HepG2 (cell line): ENCODE data around the gene AFAP1. TPM values are rescaled to one million over a fixed set of nuclear protein-coding genes. Genes with fewer than 3 reads are reported as not detected.

Experiments used
- ATAC-seq: fragments of 200-7000 bp; cut with Tn5 transposase; 3 replicates; pipeline ENCODE4 v1.9.1; 2020; ENCODE audit warnings: mild to moderate bottlenecking, moderate library complexity
- BruUV-seq: library from RNA; stranded (reverse); fragments of 400-500 nt; replicated peaks from 2 replicates; lab custom pipeline; 2021; lab: Mats Ljungman, UMichigan
- CTCF ChIA-PET: fragments of 300-600 bp; formaldehyde crosslinking; extraction: SDS; loops from one replicate; lab custom pipeline; 2021; ENCODE audit warnings: low total read pairs, inconsistent platforms, low intra/inter-chr PET ratio; lab: Yijun Ruan, JAX
- POLR2A ChIA-PET: fragments of 350-600 bp; sonication (Branson Sonifier 250); formaldehyde crosslinking; loops from one replicate; lab custom pipeline; 2020; ENCODE audit warnings: antibody characterized with exemption, inconsistent platforms; lab: Yijun Ruan, JAX
- DNase-seq: peaks from one replicate; pipeline ENCODE4 v3.0.0-alpha.2; 2015; ENCODE audit warnings: low spot score
- FAIRE-seq: peaks from 3 replicates; lab custom pipeline; 2011; peaks lifted over from hg19 to GRCh38; lab: Jason Lieb, UNC
- H2AFZ ChIP-seq: one replicate; pipeline ENCODE4 v1.6.1; 2011; ENCODE audit warnings: low read length, inconsistent platforms
- H3K27ac ChIP-seq: fragments of 300-600 bp; 3 replicates; pipeline ENCODE4 v1.8.0; 2011; ENCODE audit warnings: mixed run types, mild to moderate bottlenecking, mixed read lengths, low read length, inconsistent platforms; ENCODE audit not compliant: insufficient read depth; ENCODE audit errors: extremely low read length
- H3K27me3 ChIP-seq, 2 experiments: fragments of 200-600 bp in 1 of 2; 2 replicates in 1 of 2; 3 replicates in 1 of 2; pipeline versions ENCODE4 v1.6.0 to v1.8.0; 2011; ENCODE audit warnings: low read length in 2 of 2, mild to moderate bottlenecking in 2 of 2, moderate library complexity in 2 of 2, inconsistent platforms in 1 of 2; ENCODE audit not compliant: insufficient read depth in 2 of 2, control insufficient read depth in 1 of 2
- H3K36me3 ChIP-seq, 2 experiments: fragments of 200-600 bp in 1 of 2; replicated peaks in 1 of 2; 2 replicates in 1 of 2; 3 replicates in 1 of 2; pipeline versions ENCODE4 v1.5.1 to v1.8.0; 2011; ENCODE audit warnings: low read length in 2 of 2, inconsistent platforms in 1 of 2; ENCODE audit not compliant: insufficient read depth in 2 of 2, control insufficient read depth in 1 of 2
- H3K4me1 ChIP-seq: 2 replicates; pipeline ENCODE4 v1.5.1; 2012; ENCODE audit warnings: low read length, inconsistent platforms; ENCODE audit not compliant: insufficient read depth
- H3K4me2 ChIP-seq: 2 replicates; pipeline ENCODE4 v1.6.0; 2011; ENCODE audit warnings: low read depth, low read length, inconsistent platforms
- H3K4me3 ChIP-seq, 3 experiments: fragments of 200-600 bp in 1 of 3; sonication (generic), shearing (Covaris generic) in 1 of 3; replicated peaks in 1 of 3; 2 replicates each; pipeline ENCODE4 v1.5.1; 2011 to 2016; ENCODE audit warnings: low read length in 3 of 3, inconsistent platforms in 2 of 3, low read depth in 2 of 3, mild to moderate bottlenecking in 2 of 3, control low read depth in 1 of 3, mixed read lengths in 1 of 3; ENCODE audit not compliant: insufficient read depth in 1 of 3
- H3K79me2 ChIP-seq: one replicate; pipeline ENCODE4 v1.6.1; 2011; ENCODE audit warnings: low read length, inconsistent platforms; ENCODE audit not compliant: insufficient read depth
- H3K9ac ChIP-seq: 2 replicates; pipeline ENCODE4 v1.6.0; 2011; ENCODE audit warnings: mild to moderate bottlenecking, low read depth, low read length, inconsistent platforms; ENCODE audit not compliant: insufficient read depth
- H3K9me3 ChIP-seq: 2 replicates; pipeline ENCODE4 v1.5.1; 2012; ENCODE audit warnings: mild to moderate bottlenecking, low read length
- H4K20me1 ChIP-seq: 2 replicates; pipeline ENCODE4 v1.6.0; 2011; ENCODE audit warnings: inconsistent platforms, mild to moderate bottlenecking, low read length, moderate library complexity; ENCODE audit not compliant: insufficient read depth
- DPF2 ChIP-seq: sonication (generic); formaldehyde crosslinking; IDR thresholded peaks from 2 replicates; pipeline ENCODE4 v1.4.0; 2020; ENCODE audit warnings: mild to moderate bottlenecking, low read depth, missing genetic modification reagents, borderline replicate concordance
- FOXK2 ChIP-seq: fragments of 450-650 bp; IDR thresholded peaks from 2 replicates; pipeline ENCODE4 v1.6.1; 2016
- HIVEP1 ChIP-seq: sonication (generic); formaldehyde crosslinking; IDR thresholded peaks from 2 replicates; pipeline ENCODE4 v1.4.0; 2020; ENCODE audit warnings: mild to moderate bottlenecking, missing genetic modification reagents
- HMGA1 ChIP-seq: sonication (generic); formaldehyde crosslinking; conservative IDR thresholded peaks from 2 replicates; pipeline ENCODE4 v1.4.0; 2020; ENCODE audit warnings: missing genetic modification reagents
- JUND ChIP-seq: sonication (generic); formaldehyde crosslinking; IDR thresholded peaks from 2 replicates; pipeline ENCODE4 v1.8.0; 2022; ENCODE audit warnings: mild to moderate bottlenecking, missing genetic modification reagents
- NR2F1 ChIP-seq, 2 experiments: fragments of 450-650 bp in 1 of 2; formaldehyde crosslinking in 1 of 2; IDR thresholded peaks; 2 replicates each; pipeline versions ENCODE4 v1.5.0 to v1.6.1; 2016 to 2020; ENCODE audit warnings: mild to moderate bottlenecking in 1 of 2, missing compliant biosample characterization in 1 of 2, missing genetic modification reagents in 1 of 2, moderate library complexity in 1 of 2
- PPARG ChIP-seq: conservative IDR thresholded peaks from 2 replicates; pipeline ENCODE4 v1.6.1; 2016; ENCODE audit warnings: missing biosample characterization, missing genetic modification reagents
- TBP ChIP-seq: sonication (generic); formaldehyde crosslinking; IDR thresholded peaks from 2 replicates; pipeline ENCODE4 v1.5.0; 2020; ENCODE audit warnings: missing genetic modification reagents
- TCF12 ChIP-seq, 2 experiments: fragments of 450-650 bp in 1 of 2; sonication (generic) in 1 of 2; formaldehyde crosslinking in 1 of 2; IDR thresholded peaks; 2 replicates each; pipeline versions ENCODE4 v1.6.1 to v1.8.0; 2017 to 2022; ENCODE audit warnings: antibody characterized with exemption in 1 of 2, mild to moderate bottlenecking in 1 of 2, missing genetic modification reagents in 1 of 2, moderate library complexity in 1 of 2
- TEAD2 ChIP-seq: sonication (generic); formaldehyde crosslinking; IDR thresholded peaks from 2 replicates; pipeline ENCODE4 v1.9.0; 2021; ENCODE audit warnings: missing genetic modification reagents
- ZNF225 ChIP-seq: sonication (generic); formaldehyde crosslinking; IDR thresholded peaks from 2 replicates; pipeline ENCODE4 v1.4.0; 2020; ENCODE audit warnings: mild to moderate bottlenecking, missing genetic modification reagents
- ZNF251 ChIP-seq: sonication (generic); formaldehyde crosslinking; IDR thresholded peaks from 2 replicates; pipeline ENCODE4 v1.9.0; 2021; ENCODE audit warnings: mild to moderate bottlenecking, missing genetic modification reagents
- ZNF446 ChIP-seq: sonication (generic); formaldehyde crosslinking; IDR thresholded peaks from 2 replicates; pipeline ENCODE4 v1.5.0; 2020; ENCODE audit warnings: mild to moderate bottlenecking, missing genetic modification reagents
- ZNF605 ChIP-seq: sonication (generic); formaldehyde crosslinking; IDR thresholded peaks from 2 replicates; pipeline ENCODE4 v1.8.0; 2022; ENCODE audit warnings: mild to moderate bottlenecking, missing genetic modification reagents
- WGBS: methylation state at CpG from one replicate; pipeline ENCODE4 v1.1.6; 2017; ENCODE audit warnings: low lambda C conversion rate; 5-methylcytosine and 5-hydroxymethylcytosine counted together
- in situ Hi-C: cut with HindIII; loops from 2 replicates; pipeline ENCODE4 v1.10.0; 2017; ENCODE audit warnings: low pct_unique_long_range_greater_than_20kb; ENCODE audit not compliant: extremely low pct_ligation_motif_present
- intact Hi-C: fragments of 100-400 bp; cut with micrococcal nuclease; formaldehyde crosslinking; loops from one replicate; pipeline ENCODE4 v1.10.0; 2022; ENCODE audit not compliant: unreplicated experiment
- polyA plus RNA-seq, 8 experiments: library from polyadenylated mRNA; depleted of rRNA in 3 of 8; stranded (reverse) in 7 of 8; unstranded in 1 of 8; fragments of >200 nt; fragmentation: Illumina TruSeq in 4 of 8; extraction: Trizol in 4 of 8; gene quantifications; 2 replicates each; pipeline versions ENCODE4 v1.2.1 to v1.2.3, GENCODE V29; 2011 to 2016; ENCODE audit warnings: low read depth in 4 of 8, missing spikeins in 1 of 8, mixed read lengths in 1 of 8; ENCODE audit not compliant: insufficient read depth in 1 of 8
- total RNA-seq, 5 experiments: library from RNA; depleted of rRNA; stranded (reverse); fragments of >200 nt; fragmentation: Illumina TruSeq; extraction: Trizol; gene quantifications; 2 replicates each; pipeline ENCODE4 v1.2.3, GENCODE V29; 2016; ENCODE audit warnings: low read depth in 1 of 5
- TF ChIP-seq, protein P1 (sequence below): sonication (generic); formaldehyde crosslinking; IDR thresholded peaks from 2 replicates; pipeline ENCODE4 v1.8.1; 2023; ENCODE audit warnings: mild to moderate bottlenecking, missing genetic modification reagents
- TF ChIP-seq, protein P2 (sequence below): sonication (generic); formaldehyde crosslinking; IDR thresholded peaks from 2 replicates; pipeline ENCODE4 v1.4.0; 2020; ENCODE audit warnings: missing genetic modification reagents
- TF ChIP-seq, protein P3 (sequence below): sonication (generic); formaldehyde crosslinking; conservative IDR thresholded peaks from 2 replicates; pipeline ENCODE4 v1.4.0; 2020; ENCODE audit warnings: missing genetic modification reagents
- TF ChIP-seq, protein P4 (sequence below): IDR thresholded peaks from 2 replicates; pipeline ENCODE4 v1.6.1; 2016; ENCODE audit warnings: missing compliant biosample characterization, missing genetic modification reagents, borderline replicate concordance

The AFAP1 gene
- total and polyA plus RNA-seq, 2 of the 13 experiments (the other 11 are each of a cell fraction or from before 2014, with no cell fraction given), result 2.5 TPM

DNA sequence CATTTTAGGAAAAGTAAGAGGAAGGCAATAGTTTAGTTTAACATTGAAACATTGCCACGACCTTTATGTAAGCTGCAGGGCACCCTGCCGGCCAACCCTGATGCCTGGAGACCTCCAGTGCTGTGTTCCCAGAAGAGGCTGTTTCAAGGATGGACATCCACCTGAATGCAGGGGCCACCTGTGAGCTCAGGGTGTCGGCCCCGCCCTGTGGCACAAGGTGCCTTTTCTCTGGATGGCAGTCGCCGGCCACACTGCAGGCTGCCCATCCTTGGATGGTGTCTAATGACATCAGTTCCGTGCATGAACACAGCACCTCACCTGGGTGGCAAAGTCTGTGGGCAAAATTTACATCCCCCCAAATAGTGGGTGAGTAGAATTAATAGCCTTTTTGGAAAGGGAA lies 180.0 kb downstream of the AFAP1 start:
- ATAC-seq (no peak), FAIRE-seq (no peak), DNase-seq (no peak)
- Histone ChIP-seq H3K36me3 (peaks cover 2 to 4% of the 10 kb centered on the region in 2 experiments; a peak in 1 of 5 replicates), H3K27me3 (no peaks in the 10 kb centered on the region), H4K20me1 (no peaks in the 10 kb centered on the region), H3K4me1 (peaks cover 40% of the 10 kb centered on the region), H2AFZ (no peak overlapping the region), H3K4me3 (no peak overlapping the region), H3K9me3 (no peaks in the 10 kb centered on the region), H3K79me2 (no peaks in the 10 kb centered on the region), H3K9ac (no peak overlapping the region), H3K4me2 (no peak overlapping the region), H3K27ac (no peak overlapping the region)
- CTCF ChIA-PET, result no interaction called here
- in situ Hi-C loops, result no loop called here
- intact Hi-C loops, result no loop called here
- BruUV-seq, result no TSS peak
- TF ChIP-seq, protein P1, sequence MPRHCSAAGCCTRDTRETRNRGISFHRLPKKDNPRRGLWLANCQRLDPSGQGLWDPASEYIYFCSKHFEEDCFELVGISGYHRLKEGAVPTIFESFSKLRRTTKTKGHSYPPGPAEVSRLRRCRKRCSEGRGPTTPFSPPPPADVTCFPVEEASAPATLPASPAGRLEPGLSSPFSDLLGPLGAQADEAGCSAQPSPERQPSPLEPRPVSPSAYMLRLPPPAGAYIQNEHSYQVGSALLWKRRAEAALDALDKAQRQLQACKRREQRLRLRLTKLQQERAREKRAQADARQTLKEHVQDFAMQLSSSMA, result no peak
- TF ChIP-seq TEAD2 (CRISPR knock-in tag) (no peak), PPARG (no peak), ZNF251 (CRISPR knock-in tag) (no peak), FOXK2 (no peak), ZNF605 (CRISPR knock-in tag) (no peak), ZNF225 (CRISPR knock-in tag) (no peak), NR2F1 (CRISPR knock-in tag; IDR thresholded peaks at IDR 0.05) (no peak)
- TF ChIP-seq, protein P2, sequence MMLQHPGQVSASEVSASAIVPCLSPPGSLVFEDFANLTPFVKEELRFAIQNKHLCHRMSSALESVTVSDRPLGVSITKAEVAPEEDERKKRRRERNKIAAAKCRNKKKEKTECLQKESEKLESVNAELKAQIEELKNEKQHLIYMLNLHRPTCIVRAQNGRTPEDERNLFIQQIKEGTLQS (CRISPR knock-in tag), result no peak
- POLR2A ChIA-PET, result no interaction called here
- WGBS, result 100% methylated on average over 5 of the region's 7 CpGs

DNA sequence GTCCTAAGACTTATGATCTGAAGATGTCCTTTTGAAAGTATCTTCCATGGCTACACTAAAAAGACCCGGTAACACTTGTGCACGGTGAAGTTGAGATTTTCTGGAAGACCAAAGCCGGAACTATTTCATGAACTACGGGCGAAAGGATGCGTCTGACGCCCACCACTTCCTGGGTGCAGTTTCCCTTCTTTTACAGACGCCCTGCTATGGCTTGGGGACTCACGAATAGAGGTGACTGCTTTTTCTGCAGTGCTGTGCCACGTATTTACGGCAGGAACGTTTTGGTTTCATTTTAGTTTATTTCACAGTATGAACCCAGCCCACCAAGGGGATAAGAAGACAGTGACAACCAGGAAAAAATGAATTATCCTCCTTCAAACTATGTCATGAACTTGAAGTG lies 180.4 kb downstream of the AFAP1 start:
- CTCF ChIA-PET, result no interaction called here
- Histone ChIP-seq H3K79me2 (no peaks in the 10 kb centered on the region), H3K9me3 (no peaks in the 10 kb centered on the region), H3K4me1 (peaks cover 38% of the 10 kb centered on the region), H3K27me3 (no peaks in the 10 kb centered on the region), H3K27ac (no peak overlapping the region), H3K9ac (no peak overlapping the region), H3K36me3 (peaks cover 2 to 4% of the 10 kb centered on the region in 2 experiments; a peak in 1 of 5 replicates), H2AFZ (no peak overlapping the region), H4K20me1 (no peaks in the 10 kb centered on the region), H3K4me2 (no peak overlapping the region), H3K4me3 (no peak overlapping the region)
- POLR2A ChIA-PET, result no interaction called here
- DNase-seq (no peak), FAIRE-seq (no peak), ATAC-seq (no peak)
- TF ChIP-seq TBP (no peak), HIVEP1 (CRISPR knock-in tag) (no peak), ZNF446 (CRISPR knock-in tag) (no peak), HMGA1 (no peak), DPF2 (CRISPR knock-in tag) (no peak), JUND (CRISPR knock-in tag) (no peak), TCF12 (IDR thresholded peaks at IDR 0.05) (no peak), TCF12 (CRISPR knock-in tag; IDR thresholded peaks at IDR 0.05) (no peak)
- TF ChIP-seq, protein P3, sequence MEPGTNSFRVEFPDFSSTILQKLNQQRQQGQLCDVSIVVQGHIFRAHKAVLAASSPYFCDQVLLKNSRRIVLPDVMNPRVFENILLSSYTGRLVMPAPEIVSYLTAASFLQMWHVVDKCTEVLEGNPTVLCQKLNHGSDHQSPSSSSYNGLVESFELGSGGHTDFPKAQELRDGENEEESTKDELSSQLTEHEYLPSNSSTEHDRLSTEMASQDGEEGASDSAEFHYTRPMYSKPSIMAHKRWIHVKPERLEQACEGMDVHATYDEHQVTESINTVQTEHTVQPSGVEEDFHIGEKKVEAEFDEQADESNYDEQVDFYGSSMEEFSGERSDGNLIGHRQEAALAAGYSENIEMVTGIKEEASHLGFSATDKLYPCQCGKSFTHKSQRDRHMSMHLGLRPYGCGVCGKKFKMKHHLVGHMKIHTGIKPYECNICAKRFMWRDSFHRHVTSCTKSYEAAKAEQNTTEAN, result no peak
- TF ChIP-seq, protein P4, sequence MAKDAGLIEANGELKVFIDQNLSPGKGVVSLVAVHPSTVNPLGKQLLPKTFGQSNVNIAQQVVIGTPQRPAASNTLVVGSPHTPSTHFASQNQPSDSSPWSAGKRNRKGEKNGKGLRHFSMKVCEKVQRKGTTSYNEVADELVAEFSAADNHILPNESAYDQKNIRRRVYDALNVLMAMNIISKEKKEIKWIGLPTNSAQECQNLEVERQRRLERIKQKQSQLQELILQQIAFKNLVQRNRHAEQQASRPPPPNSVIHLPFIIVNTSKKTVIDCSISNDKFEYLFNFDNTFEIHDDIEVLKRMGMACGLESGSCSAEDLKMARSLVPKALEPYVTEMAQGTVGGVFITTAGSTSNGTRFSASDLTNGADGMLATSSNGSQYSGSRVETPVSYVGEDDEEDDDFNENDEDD (CRISPR knock-in tag), result no peak
- no TSS peak for BruUV-seq
- WGBS, result 92% methylated on average over 12 of the region's 12 CpGs
- intact Hi-C loops, result no loop called here
- in situ Hi-C loops, result no loop called here
